ENCODE measurements around the gene BCAN.

Gene BCAN

GRCh38 chr1:156616463-156616862 lies 25.5 kb upstream of the BCAN start:
- no peak overlapping the region for H4K91ac ChIP-seq (ENCODE audit: low read length)
- H3K27me3 ChIP-seq (ENCODE audit: control insufficient read depth in 1 of 2, insufficient read depth in 1 of 2, low read length in 2 of 2): peaks cover 56 to 59% of the 10 kb centered on the region in 2 experiments
- WGBS: 3% methylated on average over 5 of the region's 5 CpGs
- H3K9ac ChIP-seq (ENCODE audit: low read length): no peak overlapping the region
- H3K4me2 ChIP-seq (ENCODE audit: low read length, poor library complexity, severe bottlenecking): no peak overlapping the region
- H2BK5ac ChIP-seq (ENCODE audit: low read depth, low read length, poor library complexity, severe bottlenecking): no peak overlapping the region
- H2BK12ac ChIP-seq (ENCODE audit: low read length in 2 of 2): no peak overlapping the region
- no peak overlapping the region for H2AFZ ChIP-seq (ENCODE audit: low read depth, low read length)
- H3K36me3 ChIP-seq (ENCODE audit: control insufficient read depth in 1 of 2, insufficient read depth in 2 of 2, low read depth in 1 of 2, low read length in 2 of 2): no peaks in the 10 kb centered on the region
- no peak overlapping the region for H2AK5ac ChIP-seq (ENCODE audit: low read length, severe bottlenecking)
- H3K79me1 ChIP-seq (replicated peaks; ENCODE audit: low read length, poor library complexity, severe bottlenecking): no peaks in the 10 kb centered on the region
- DNase-seq: peak; percentile 93
- no peak overlapping the region for H3K14ac ChIP-seq (ENCODE audit: low read length in 2 of 2)
- H3K9me3 ChIP-seq (ENCODE audit: control insufficient read depth, low read length): no peaks in the 10 kb centered on the region
- H2BK15ac ChIP-seq (ENCODE audit: low read depth, poor library complexity, severe bottlenecking): no peak overlapping the region
- no peak overlapping the region for H3K23ac ChIP-seq (ENCODE audit: low read length in 2 of 2)
- no peak overlapping the region for H4K8ac ChIP-seq (ENCODE audit: low read length)
- H3K18ac ChIP-seq (ENCODE audit: low read depth in 1 of 2, low read length in 2 of 2): no peak overlapping the region
- H3K4me1 ChIP-seq (ENCODE audit: control insufficient read depth, insufficient read depth, low read depth, low read length): no peaks in the 10 kb centered on the region
- peak overlapping the region in 1 of 2 experiments; percentile 43 for H3K4me3 ChIP-seq (ENCODE audit: insufficient read depth in 1 of 2, low read depth in 1 of 2, low read length in 2 of 2)
- no peak overlapping the region for H3K4ac ChIP-seq (ENCODE audit: low read depth in 1 of 2, low read length in 2 of 2)
- H2BK120ac ChIP-seq (ENCODE audit: low read depth, low read length): no peak overlapping the region
- H3K27ac ChIP-seq (ENCODE audit: low read length, poor library complexity, severe bottlenecking): no peak overlapping the region

GRCh38 chr1:156618853-156619581 lies 22.9 kb upstream of the BCAN start, which contains the start of gene HAPLN2:
Gene HAPLN2, plus strand, starts transcription at chr1:156619415. Its CDS starts 4,076 bp downstream, at chr1:156623491.
- Histone ChIP-seq H2BK5ac (ENCODE audit: low read depth, low read length, poor library complexity, severe bottlenecking) (no peak within 1 kb of the TSS), H2AK5ac (ENCODE audit: low read length, severe bottlenecking) (no peak within 1 kb of the TSS), H2AFZ (ENCODE audit: low read depth, low read length) (no peak within 1 kb of the TSS), H2BK120ac (ENCODE audit: low read depth, low read length) (peak within 1 kb of the TSS; percentile 71), H3K36me3 (ENCODE audit: control insufficient read depth in 1 of 2, insufficient read depth in 2 of 2, low read depth in 1 of 2, low read length in 2 of 2) (no peaks in the 10 kb centered on the region), H3K4me3 (ENCODE audit: insufficient read depth in 1 of 2, low read depth in 1 of 2, low read length in 2 of 2) (no peak within 1 kb of the TSS), H4K8ac (ENCODE audit: low read length) (no peak within 1 kb of the TSS), H2BK15ac (ENCODE audit: low read depth, poor library complexity, severe bottlenecking) (no peak within 1 kb of the TSS), H3K4me1 (ENCODE audit: control insufficient read depth, insufficient read depth, low read depth, low read length) (peaks cover 3% of the 10 kb centered on the region), H3K9me3 (ENCODE audit: control insufficient read depth, low read length) (no peaks in the 10 kb centered on the region), H3K27ac (ENCODE audit: low read length, poor library complexity, severe bottlenecking) (no peak within 1 kb of the TSS), H3K27me3 (ENCODE audit: control insufficient read depth in 1 of 2, insufficient read depth in 1 of 2, low read length in 2 of 2) (peaks cover 64 to 65% of the 10 kb centered on the region in 2 experiments), H2BK12ac (ENCODE audit: low read length in 2 of 2) (no peak within 1 kb of the TSS), H3K4ac (ENCODE audit: low read depth in 1 of 2, low read length in 2 of 2) (no peak within 1 kb of the TSS), H3K79me1 (replicated peaks; ENCODE audit: low read length, poor library complexity, severe bottlenecking) (no peaks in the 10 kb centered on the region), H3K23ac (ENCODE audit: low read length in 2 of 2) (no peak within 1 kb of the TSS), H3K4me2 (ENCODE audit: low read length, poor library complexity, severe bottlenecking) (no peak within 1 kb of the TSS), H3K9ac (ENCODE audit: low read length) (no peak within 1 kb of the TSS), H4K91ac (ENCODE audit: low read length) (no peak within 1 kb of the TSS), H3K14ac (ENCODE audit: low read length in 2 of 2) (no peak within 1 kb of the TSS), H3K18ac (ENCODE audit: low read depth in 1 of 2, low read length in 2 of 2) (peak within 1 kb of the TSS in 1 of 2 experiments; percentile 42)
- WGBS: 36% methylated on average over 4 of the region's 7 CpGs
- DNase-seq: no peak

GRCh38 chr1:156619582-156619955 lies 22.3 kb upstream of the BCAN start:
- no peak overlapping the region for H2BK12ac ChIP-seq (ENCODE audit: low read length in 2 of 2)
- H3K23ac ChIP-seq (ENCODE audit: low read length in 2 of 2): no peak overlapping the region
- no peak overlapping the region for H4K8ac ChIP-seq (ENCODE audit: low read length)
- WGBS: 44% methylated on average over 6 of the region's 6 CpGs
- H3K4ac ChIP-seq (ENCODE audit: low read depth in 1 of 2, low read length in 2 of 2): no peak overlapping the region
- H2BK5ac ChIP-seq (ENCODE audit: low read depth, low read length, poor library complexity, severe bottlenecking): no peak overlapping the region
- no peak overlapping the region for H2BK120ac ChIP-seq (ENCODE audit: low read depth, low read length)
- peaks cover 69 to 70% of the 10 kb centered on the region in 2 experiments for H3K27me3 ChIP-seq (ENCODE audit: control insufficient read depth in 1 of 2, insufficient read depth in 1 of 2, low read length in 2 of 2)
- H3K4me1 ChIP-seq (ENCODE audit: control insufficient read depth, insufficient read depth, low read depth, low read length): peaks cover 8% of the 10 kb centered on the region
- H3K18ac ChIP-seq (ENCODE audit: low read depth in 1 of 2, low read length in 2 of 2): no peak overlapping the region
- no peaks in the 10 kb centered on the region for H3K36me3 ChIP-seq (ENCODE audit: control insufficient read depth in 1 of 2, insufficient read depth in 2 of 2, low read depth in 1 of 2, low read length in 2 of 2)
- H3K27ac ChIP-seq (ENCODE audit: low read length, poor library complexity, severe bottlenecking): no peak overlapping the region
- no peaks in the 10 kb centered on the region for H3K79me1 ChIP-seq (replicated peaks; ENCODE audit: low read length, poor library complexity, severe bottlenecking)
- no peak overlapping the region for H2BK15ac ChIP-seq (ENCODE audit: low read depth, poor library complexity, severe bottlenecking)
- H3K9ac ChIP-seq (ENCODE audit: low read length): no peak overlapping the region
- no peak overlapping the region for H4K91ac ChIP-seq (ENCODE audit: low read length)
- no peak overlapping the region for H3K4me3 ChIP-seq (ENCODE audit: insufficient read depth in 1 of 2, low read depth in 1 of 2, low read length in 2 of 2)
- no peak overlapping the region for H3K14ac ChIP-seq (ENCODE audit: low read length in 2 of 2)
- H2AFZ ChIP-seq (ENCODE audit: low read depth, low read length): no peak overlapping the region
- H3K9me3 ChIP-seq (ENCODE audit: control insufficient read depth, low read length): no peaks in the 10 kb centered on the region
- H3K4me2 ChIP-seq (ENCODE audit: low read length, poor library complexity, severe bottlenecking): no peak overlapping the region
- no peak overlapping the region for H2AK5ac ChIP-seq (ENCODE audit: low read length, severe bottlenecking)
- DNase-seq: no peak

- no peak overlapping the region for H4K8ac ChIP-seq (ENCODE audit: low read length)
- no peak overlapping the region for H2BK12ac ChIP-seq (ENCODE audit: low read length in 2 of 2)
- no peak for DNase-seq
- 87% methylated on average over 3 of the region's 6 CpGs for WGBS
- peaks cover 19% of the 10 kb centered on the region for H3K4me1 ChIP-seq (ENCODE audit: control insufficient read depth, insufficient read depth, low read depth, low read length)
- H3K9ac ChIP-seq (ENCODE audit: low read length): no peak overlapping the region
- no peak overlapping the region for H3K4me2 ChIP-seq (ENCODE audit: low read length, poor library complexity, severe bottlenecking)
- H2BK120ac ChIP-seq (ENCODE audit: low read depth, low read length): no peak overlapping the region
- H3K27me3 ChIP-seq (ENCODE audit: control insufficient read depth in 1 of 2, insufficient read depth in 1 of 2, low read length in 2 of 2): peaks cover 78 to 90% of the 10 kb centered on the region in 2 experiments
- H2AFZ ChIP-seq (ENCODE audit: low read depth, low read length): no peak overlapping the region
- no peak overlapping the region for H2BK5ac ChIP-seq (ENCODE audit: low read depth, low read length, poor library complexity, severe bottlenecking)
- no peak overlapping the region for H4K91ac ChIP-seq (ENCODE audit: low read length)
- H2BK15ac ChIP-seq (ENCODE audit: low read depth, poor library complexity, severe bottlenecking): no peak overlapping the region
- no peak overlapping the region for H2AK5ac ChIP-seq (ENCODE audit: low read length, severe bottlenecking)
- H3K18ac ChIP-seq (ENCODE audit: low read depth in 1 of 2, low read length in 2 of 2): no peak overlapping the region
- no peaks in the 10 kb centered on the region for H3K9me3 ChIP-seq (ENCODE audit: control insufficient read depth, low read length)
- no peak overlapping the region for H3K27ac ChIP-seq (ENCODE audit: low read length, poor library complexity, severe bottlenecking)
- no peaks in the 10 kb centered on the region for H3K36me3 ChIP-seq (ENCODE audit: control insufficient read depth in 1 of 2, insufficient read depth in 2 of 2, low read depth in 1 of 2, low read length in 2 of 2)
- H3K4me3 ChIP-seq (ENCODE audit: insufficient read depth in 1 of 2, low read depth in 1 of 2, low read length in 2 of 2): no peak overlapping the region
- H3K4ac ChIP-seq (ENCODE audit: low read depth in 1 of 2, low read length in 2 of 2): no peak overlapping the region
- H3K23ac ChIP-seq (ENCODE audit: low read length in 2 of 2): peak overlapping the region in 1 of 2 experiments; percentile 41
- no peak overlapping the region for H3K14ac ChIP-seq (ENCODE audit: low read length in 2 of 2)
- H3K79me1 ChIP-seq (replicated peaks; ENCODE audit: low read length, poor library complexity, severe bottlenecking): no peaks in the 10 kb centered on the region
These were observed 19.2 kb upstream of the BCAN start for GRCh38 chr1:156622581-156623297.
